Mesenchymal stem cell (in vitro differentiated cells and primary cell): ENCODE data around the gene GREB1L.

Experiments
- DNase-seq: peaks from one replicate; pipeline ENCODE4 v3.0.0-alpha.2; 2013
- H2AFZ ChIP-seq: one replicate; pipeline ENCODE4 v1.6.1; 2013; ENCODE audit warnings: low read depth, mild to moderate bottlenecking, control low read depth, inconsistent platforms, low read length, moderate library complexity
- H2AK5ac ChIP-seq: 2 replicates; pipeline ENCODE4 v1.6.1; 2013; ENCODE audit warnings: low read length, moderate library complexity, mild to moderate bottlenecking, inconsistent platforms; ENCODE audit not compliant: severe bottlenecking
- H2BK120ac ChIP-seq: one replicate; pipeline ENCODE4 v1.6.1; 2013; ENCODE audit warnings: low read depth, mild to moderate bottlenecking, inconsistent platforms, low read length, moderate library complexity
- H2BK12ac ChIP-seq, 2 experiments: one replicate each; pipeline ENCODE4 v1.6.1; 2013; ENCODE audit warnings: inconsistent platforms in 2 of 2, low read length in 2 of 2, mild to moderate bottlenecking in 2 of 2, moderate library complexity in 2 of 2, control low read depth in 1 of 2
- H2BK15ac ChIP-seq: one replicate; pipeline ENCODE4 v1.6.1; 2013; ENCODE audit warnings: mild to moderate bottlenecking, low read depth, inconsistent platforms; ENCODE audit not compliant: poor library complexity, severe bottlenecking
- H2BK5ac ChIP-seq: 2 replicates; pipeline ENCODE4 v1.6.1; 2013; ENCODE audit warnings: low read depth, mild to moderate bottlenecking, low read length, control low read depth, inconsistent platforms; ENCODE audit not compliant: poor library complexity, severe bottlenecking
- H3K14ac ChIP-seq, 2 experiments: one replicate each; pipeline ENCODE4 v1.6.1; 2013; ENCODE audit warnings: inconsistent platforms in 2 of 2, low read length in 2 of 2, control low read depth in 1 of 2, mild to moderate bottlenecking in 1 of 2, moderate library complexity in 1 of 2
- H3K18ac ChIP-seq, 2 experiments: one replicate each; pipeline ENCODE4 v1.6.1; 2013; ENCODE audit warnings: inconsistent platforms in 2 of 2, low read length in 2 of 2, control low read depth in 1 of 2, low read depth in 1 of 2, mild to moderate bottlenecking in 1 of 2
- H3K23ac ChIP-seq, 2 experiments: one replicate each; pipeline ENCODE4 v1.6.1; 2013; ENCODE audit warnings: inconsistent platforms in 2 of 2, low read length in 2 of 2, mild to moderate bottlenecking in 2 of 2, moderate library complexity in 2 of 2, control low read depth in 1 of 2
- H3K27ac ChIP-seq: 2 replicates; pipeline ENCODE4 v1.5.1; 2013; ENCODE audit warnings: mild to moderate bottlenecking, moderate library complexity, low read length, control low read depth, inconsistent platforms; ENCODE audit not compliant: poor library complexity, severe bottlenecking
- H3K27me3 ChIP-seq, 2 experiments: 2 replicates each; pipeline versions ENCODE4 v1.6.1 to v1.7.0; 2013; ENCODE audit warnings: low read length in 2 of 2, mild to moderate bottlenecking in 2 of 2, moderate library complexity in 2 of 2, control low read depth in 1 of 2, inconsistent platforms in 1 of 2; ENCODE audit not compliant: control insufficient read depth in 1 of 2, insufficient read depth in 1 of 2
- H3K36me3 ChIP-seq, 2 experiments: 2 replicates each; pipeline versions ENCODE4 v1.6.1 to v1.7.0; 2013; ENCODE audit warnings: low read length in 2 of 2, control low read depth in 1 of 2, inconsistent platforms in 1 of 2, low read depth in 1 of 2, mild to moderate bottlenecking in 1 of 2; ENCODE audit not compliant: insufficient read depth in 2 of 2, control insufficient read depth in 1 of 2
- H3K4ac ChIP-seq, 2 experiments: one replicate each; pipeline ENCODE4 v1.6.1; 2013; ENCODE audit warnings: inconsistent platforms in 2 of 2, low read length in 2 of 2, mild to moderate bottlenecking in 2 of 2, moderate library complexity in 2 of 2, control low read depth in 1 of 2, low read depth in 1 of 2
- H3K4me1 ChIP-seq: 2 replicates; pipeline ENCODE4 v1.6.1; 2013; ENCODE audit warnings: low read depth, low read length, control low read depth; ENCODE audit not compliant: control insufficient read depth, insufficient read depth
- H3K4me2 ChIP-seq: 2 replicates; pipeline ENCODE4 v1.6.1; 2013; ENCODE audit warnings: low read length, mild to moderate bottlenecking, inconsistent platforms; ENCODE audit not compliant: poor library complexity, severe bottlenecking
- H3K4me3 ChIP-seq, 2 experiments: 2 replicates each; pipeline versions ENCODE4 v1.5.1 to v1.7.0; 2013; ENCODE audit warnings: low read length in 2 of 2, mild to moderate bottlenecking in 2 of 2, control low read depth in 1 of 2, low read depth in 1 of 2; ENCODE audit not compliant: insufficient read depth in 1 of 2
- H3K79me1 ChIP-seq: replicated peaks from 2 replicates; pipeline ENCODE4 v1.6.1; 2013; ENCODE audit warnings: mild to moderate bottlenecking, control low read depth, low read length, inconsistent platforms; ENCODE audit not compliant: poor library complexity, severe bottlenecking
- H3K9ac ChIP-seq: 2 replicates; pipeline ENCODE4 v1.7.0; 2013; ENCODE audit warnings: mild to moderate bottlenecking, low read length, moderate library complexity
- H3K9me3 ChIP-seq: 2 replicates; pipeline ENCODE4 v1.7.0; 2013; ENCODE audit warnings: mild to moderate bottlenecking, low read length; ENCODE audit not compliant: control insufficient read depth
- H4K8ac ChIP-seq: one replicate; pipeline ENCODE4 v1.6.1; 2013; ENCODE audit warnings: inconsistent platforms, mild to moderate bottlenecking, low read length, moderate library complexity
- H4K91ac ChIP-seq: one replicate; pipeline ENCODE4 v1.6.1; 2013; ENCODE audit warnings: mild to moderate bottlenecking, low read length, inconsistent platforms
- WGBS: methylation state at CpG from one replicate; pipeline ENCODE4 v1.1.7; 2013; ENCODE audit warnings: mixed read lengths; 5-methylcytosine and 5-hydroxymethylcytosine counted together

The GREB1L gene

DNA sequence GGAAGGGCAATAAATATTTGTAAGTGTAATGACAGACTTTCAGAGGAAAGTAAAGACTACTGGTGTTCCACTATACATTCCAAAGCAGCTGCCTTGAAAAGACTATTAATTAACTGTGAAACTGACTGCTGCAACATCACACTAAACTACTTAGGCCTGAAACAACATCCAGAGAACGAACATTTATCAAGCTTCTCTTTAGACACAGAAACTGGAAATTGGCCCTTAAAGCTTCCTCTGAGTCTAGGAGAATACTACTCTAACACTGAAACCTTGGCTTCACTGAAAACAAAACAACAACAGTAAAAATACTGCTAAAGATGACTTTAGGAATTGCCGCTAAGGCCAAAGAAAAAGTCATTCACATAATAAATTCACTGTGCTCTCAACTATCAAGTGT lies 283.9 kb downstream of the GREB1L start:
- Histone ChIP-seq H3K14ac (no peak overlapping the region), H3K36me3 (peaks cover 8 to 73% of the 10 kb centered on the region in 2 experiments), H3K23ac (no peak overlapping the region), H4K91ac (no peak overlapping the region), H3K18ac (no peak overlapping the region), H3K4me2 (no peak overlapping the region), H3K9me3 (no peaks in the 10 kb centered on the region), H2BK12ac (no peak overlapping the region), H3K27me3 (no peaks in the 10 kb centered on the region), H3K9ac (no peak overlapping the region), H2BK120ac (no peak overlapping the region), H3K4me3 (no peak overlapping the region), H3K27ac (no peak overlapping the region), H3K79me1 (peaks cover 8% of the 10 kb centered on the region), H2AK5ac (no peak overlapping the region), H3K4ac (no peak overlapping the region), H4K8ac (no peak overlapping the region), H2AFZ (no peak overlapping the region), H2BK15ac (no peak overlapping the region), H3K4me1 (no peaks in the 10 kb centered on the region), H2BK5ac (no peak overlapping the region)
- WGBS = 22% methylated on average over 1 of the region's 2 CpGs
- no peak for DNase-seq

GRCh38 chr18:21526463-21526862 lies 284.4 kb downstream of the GREB1L start:
- Histone ChIP-seq H2AK5ac (no peak overlapping the region), H2AFZ (no peak overlapping the region), H3K18ac (no peak overlapping the region), H3K23ac (no peak overlapping the region), H3K27me3 (no peaks in the 10 kb centered on the region), H4K91ac (no peak overlapping the region), H3K27ac (no peak overlapping the region), H2BK12ac (no peak overlapping the region), H3K4me2 (no peak overlapping the region), H3K4me3 (no peak overlapping the region), H3K14ac (no peak overlapping the region), H3K79me1 (peaks cover 8% of the 10 kb centered on the region), H3K9me3 (no peaks in the 10 kb centered on the region), H2BK5ac (no peak overlapping the region), H3K36me3 (peaks cover 11 to 79% of the 10 kb centered on the region in 2 experiments), H3K9ac (no peak overlapping the region), H2BK15ac (no peak overlapping the region), H2BK120ac (no peak overlapping the region), H3K4ac (no peak overlapping the region), H4K8ac (no peak overlapping the region), H3K4me1 (no peaks in the 10 kb centered on the region)
- WGBS = 71% methylated on average over 2 of the region's 2 CpGs
- no peak for DNase-seq

DNA sequence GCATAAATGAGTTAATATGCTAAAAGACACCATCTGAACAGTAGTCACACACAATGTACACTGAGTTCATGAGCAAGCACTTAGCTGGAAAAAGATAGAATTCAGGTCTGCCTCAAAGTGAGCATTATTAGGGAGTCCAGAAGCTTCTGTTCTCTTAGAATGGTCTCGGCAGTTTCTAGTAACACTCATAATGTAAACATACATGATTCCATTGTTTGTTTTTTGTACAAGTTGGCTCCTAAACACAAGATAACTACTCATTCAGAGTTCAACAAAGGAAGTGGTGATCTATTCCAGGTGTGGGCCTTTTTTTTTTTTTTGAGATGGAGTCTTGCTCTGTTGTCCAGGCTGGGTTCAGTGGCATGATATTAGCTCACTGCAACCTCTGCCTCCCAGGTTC lies 292.3 kb downstream of the GREB1L start:
- Histone ChIP-seq H4K8ac (no peak overlapping the region), H3K4ac (no peak overlapping the region), H3K9me3 (no peaks in the 10 kb centered on the region), H3K4me1 (no peaks in the 10 kb centered on the region), H3K14ac (no peak overlapping the region), H3K36me3 (peaks cover 19 to 76% of the 10 kb centered on the region in 2 experiments), H3K79me1 (peaks cover 5% of the 10 kb centered on the region), H2BK5ac (no peak overlapping the region), H4K91ac (no peak overlapping the region), H2BK120ac (no peak overlapping the region), H3K4me2 (no peak overlapping the region), H3K9ac (no peak overlapping the region), H2BK12ac (no peak overlapping the region), H3K23ac (no peak overlapping the region), H3K27me3 (no peaks in the 10 kb centered on the region), H2BK15ac (no peak overlapping the region), H2AK5ac (no peak overlapping the region), H3K18ac (no peak overlapping the region), H3K27ac (no peak overlapping the region), H2AFZ (no peak overlapping the region), H3K4me3 (no peak overlapping the region)
- DNase-seq = no peak
- WGBS = no CpG with 5 or more reads among the region's 1 CpG

DNA sequence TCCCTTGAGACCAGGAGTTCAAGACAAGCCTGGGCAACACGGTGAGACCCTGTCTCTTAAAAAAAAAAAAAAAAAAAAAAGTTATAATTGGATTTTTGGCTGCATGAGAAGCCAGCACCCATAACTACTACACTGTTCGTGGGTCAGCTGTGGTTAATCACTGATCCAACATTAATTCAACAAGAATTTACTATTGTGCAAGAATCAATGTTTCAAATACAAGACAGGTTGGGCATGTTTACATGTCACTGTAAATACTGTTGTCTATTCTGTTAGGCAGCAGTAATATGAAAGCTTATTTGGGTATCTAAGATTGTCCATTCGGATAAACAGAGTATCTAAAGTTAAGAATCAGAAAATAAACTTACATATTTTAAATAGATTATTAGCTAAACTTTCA lies 296.2 kb downstream of the GREB1L start:
- Histone ChIP-seq H3K4me2 (no peak overlapping the region), H3K23ac (no peak overlapping the region), H2BK120ac (no peak overlapping the region), H3K27ac (no peak overlapping the region), H3K14ac (no peak overlapping the region), H4K91ac (no peak overlapping the region), H2BK15ac (no peak overlapping the region), H3K4ac (no peak overlapping the region), H3K9me3 (no peaks in the 10 kb centered on the region), H2BK12ac (no peak overlapping the region), H3K18ac (no peak overlapping the region), H3K27me3 (no peaks in the 10 kb centered on the region), H3K4me1 (no peaks in the 10 kb centered on the region), H3K36me3 (peaks cover 12 to 60% of the 10 kb centered on the region in 2 experiments), H3K4me3 (no peak overlapping the region), H2BK5ac (no peak overlapping the region), H4K8ac (no peak overlapping the region), H3K9ac (no peak overlapping the region), H2AFZ (no peak overlapping the region), H3K79me1 (peaks cover 5% of the 10 kb centered on the region), H2AK5ac (no peak overlapping the region)
- DNase-seq = no peak
- WGBS = no CpG with 5 or more reads among the region's 3 CpGs
